HCT116 (cell line): ENCODE measurements around the gene SFTPD. TPM values are rescaled to one million over a fixed set of nuclear protein-coding genes. Genes with fewer than 3 reads are reported as not detected.

Experiments used
- ATAC-seq: fragments of 200-7000 bp; cut with Tn5 transposase; 2 replicates; pipeline ENCODE4 v1.9.1; 2020; ENCODE audit warnings: mild to moderate bottlenecking, moderate library complexity
- BruUV-seq: library from RNA; stranded (reverse); fragments of 400-500 nt; replicated peaks from 2 replicates; lab custom pipeline; 2021; lab: Mats Ljungman, UMichigan
- CTCF ChIA-PET: fragments of 300-600 bp; sonication (Branson Sonifier 250); formaldehyde crosslinking; loops from one replicate; lab custom pipeline; 2021; ENCODE audit warnings: antibody characterized with exemption; lab: Charles Lee
- POLR2A ChIA-PET: fragments of 300-600, 350-600 bp; sonication (Branson Sonifier 250); formaldehyde crosslinking; loops from one replicate; lab custom pipeline; 2021; ENCODE audit warnings: antibody characterized with exemption; lab: Charles Lee
- RAD21 ChIA-PET, 2 experiments: fragments of 300-600 bp; sonication (Branson Sonifier 250); formaldehyde crosslinking; loops; one replicate each; lab custom pipeline; 2023; ENCODE audit warnings: low total read pairs in 2 of 2; ENCODE audit not compliant: uncharacterized antibody in 2 of 2, unreplicated experiment in 2 of 2, low non-redundant PET in 1 of 2; lab: Charles Lee
- DNase-seq: peaks from one replicate; pipeline ENCODE4 v3.0.0-alpha.2; 2010; ENCODE audit warnings: low read depth, low spot score
- H2AFZ ChIP-seq: fragments of 200-600 bp; shearing (Covaris generic), sonication (generic); 2 replicates; pipeline ENCODE4 v1.6.1; 2017; ENCODE audit warnings: low read depth, mixed run types, mixed read lengths, antibody characterized with exemption, low read length; ENCODE audit not compliant: poor library complexity, severe bottlenecking
- H3K27ac ChIP-seq: 2 replicates; pipeline ENCODE4 v1.5.1; 2012; ENCODE audit warnings: low read depth, low read length
- H3K27me3 ChIP-seq: fragments of 200-600 bp; sonication (generic); 2 replicates; pipeline ENCODE4 v1.6.1; 2016; ENCODE audit warnings: mixed run types, low read length, mixed read lengths; ENCODE audit not compliant: insufficient read depth
- H3K36me3 ChIP-seq, 2 experiments: fragments of 200-500 bp in 1 of 2; fragments of 200-600 bp in 1 of 2; sonication (Bioruptor generic) in 1 of 2; sonication (generic) in 1 of 2; 2 replicates each; pipeline versions ENCODE4 v1.5.1 to v1.6.1; 2014 to 2016; ENCODE audit warnings: low read length in 2 of 2, inconsistent platforms in 1 of 2, mixed read lengths in 1 of 2, mixed run types in 1 of 2; ENCODE audit not compliant: insufficient read depth in 2 of 2, control insufficient read depth in 1 of 2
- H3K4me1 ChIP-seq, 2 experiments: fragments of 200-600 bp in 1 of 2; sonication (generic) in 1 of 2; 2 replicates each; pipeline versions ENCODE4 v1.5.1 to v1.6.1; 2012 to 2017; ENCODE audit warnings: low read length in 2 of 2, inconsistent platforms in 1 of 2, mild to moderate bottlenecking in 1 of 2, mixed read lengths in 1 of 2, mixed run types in 1 of 2, moderate library complexity in 1 of 2; ENCODE audit not compliant: insufficient read depth in 2 of 2, control insufficient read depth in 1 of 2
- H3K4me2 ChIP-seq: fragments of 200-600 bp; sonication (generic); 2 replicates; pipeline ENCODE4 v1.6.1; 2017; ENCODE audit warnings: mixed run types, low read length, mixed read lengths
- H3K4me3 ChIP-seq, 2 experiments: fragments of 200-600 bp in 1 of 2; sonication (generic) in 1 of 2; replicated peaks in 1 of 2; 2 replicates each; pipeline ENCODE4 v1.5.1; 2011 to 2016; ENCODE audit warnings: low read length in 2 of 2, control low read depth in 1 of 2, low read depth in 1 of 2, mild to moderate bottlenecking in 1 of 2, mixed read lengths in 1 of 2, mixed run types in 1 of 2
- H3K79me2 ChIP-seq: fragments of 200-600 bp; sonication (generic); 2 replicates; pipeline ENCODE4 v1.6.1; 2017; ENCODE audit warnings: mild to moderate bottlenecking, mixed run types, low read length, moderate library complexity, mixed read lengths; ENCODE audit not compliant: insufficient read depth
- H3K9ac ChIP-seq: fragments of 200-600 bp; sonication (generic); 2 replicates; pipeline ENCODE4 v1.6.1; 2016; ENCODE audit warnings: low read length, mixed read lengths
- H3K9me2 ChIP-seq: fragments of 200-600 bp; sonication (generic), shearing (Covaris generic); 2 replicates; pipeline ENCODE4 v1.6.1; 2017; ENCODE audit warnings: mixed run types, mild to moderate bottlenecking, moderate library complexity; ENCODE audit not compliant: insufficient read depth
- H3K9me3 ChIP-seq, 2 experiments: fragments of 200-500 bp in 1 of 2; fragments of 200-600 bp in 1 of 2; sonication (Bioruptor generic) in 1 of 2; sonication (generic) in 1 of 2; 2 replicates each; pipeline ENCODE4 v1.6.1; 2014 to 2017; ENCODE audit warnings: low read length in 2 of 2, mixed read lengths in 2 of 2, inconsistent platforms in 1 of 2, low read depth in 1 of 2, mild to moderate bottlenecking in 1 of 2, mixed run types in 1 of 2, moderate library complexity in 1 of 2; ENCODE audit not compliant: control insufficient read depth in 1 of 2, insufficient read depth in 1 of 2
- H4K20me1 ChIP-seq: fragments of 200-600 bp; sonication (generic), shearing (Covaris generic); 2 replicates; pipeline ENCODE4 v1.6.1; 2017; ENCODE audit warnings: mixed run types, mild to moderate bottlenecking, moderate library complexity; ENCODE audit not compliant: insufficient read depth
- ATF3 ChIP-seq: IDR thresholded peaks from 2 replicates; pipeline ENCODE4 v1.6.1; 2012
- CBX3 ChIP-seq: IDR thresholded peaks from 2 replicates; pipeline ENCODE4 v1.6.1; 2012; ENCODE audit warnings: low read depth
- CEBPB ChIP-seq: IDR thresholded peaks from 2 replicates; pipeline ENCODE4 v1.6.1; 2012; ENCODE audit warnings: low read depth
- CTCF ChIP-seq, 3 experiments: fragments of 200-600 bp in 1 of 3; sonication (generic) in 1 of 3; IDR thresholded peaks in 2 of 3; conservative IDR thresholded peaks in 1 of 3; 2 replicates each; pipeline ENCODE4 v1.5.1; 2012 to 2017; ENCODE audit warnings: low read depth in 2 of 3, low read length in 2 of 3, antibody characterized with exemption in 1 of 3, borderline replicate concordance in 1 of 3, control low read depth in 1 of 3, mild to moderate bottlenecking in 1 of 3, mixed read lengths in 1 of 3, mixed run types in 1 of 3, moderate library complexity in 1 of 3; ENCODE audit not compliant: insufficient read depth in 1 of 3
- EGR1 ChIP-seq: IDR thresholded peaks from 2 replicates; pipeline ENCODE4 v1.6.1; 2012; ENCODE audit warnings: low read depth
- ELF1 ChIP-seq: IDR thresholded peaks from 2 replicates; pipeline ENCODE4 v1.6.1; 2012; ENCODE audit warnings: low read depth, borderline replicate concordance
- EZH2 ChIP-seq: fragments of 200-600 bp; sonication (generic); IDR thresholded peaks from 2 replicates; pipeline ENCODE4 v1.6.1; 2017; ENCODE audit warnings: antibody characterized with exemption, mixed run types
- EZH2phosphoT487 ChIP-seq: fragments of 200-600 bp; IDR thresholded peaks from 2 replicates; pipeline ENCODE4 v1.6.1; 2018; ENCODE audit warnings: antibody characterized with exemption, borderline replicate concordance
- FOSL1 ChIP-seq: IDR thresholded peaks from 2 replicates; pipeline ENCODE4 v1.6.1; 2012; ENCODE audit warnings: low read depth
- JUND ChIP-seq: IDR thresholded peaks from 2 replicates; pipeline ENCODE4 v1.6.1; 2012
- MAX ChIP-seq: IDR thresholded peaks from 2 replicates; pipeline ENCODE4 v1.6.1; 2012
- POLR2AphosphoS5 ChIP-seq: IDR thresholded peaks from 2 replicates; pipeline ENCODE4 v1.6.1; 2011; ENCODE audit warnings: mild to moderate bottlenecking, low read depth, low read length, moderate library complexity
- RAD21 ChIP-seq: IDR thresholded peaks from 2 replicates; pipeline ENCODE4 v1.6.1; 2012; ENCODE audit warnings: low read depth, mild to moderate bottlenecking
- SP1 ChIP-seq: IDR thresholded peaks from 2 replicates; pipeline ENCODE4 v1.6.1; 2012; ENCODE audit warnings: low read depth
- SRF ChIP-seq: IDR thresholded peaks from 2 replicates; pipeline ENCODE4 v1.6.1; 2012; ENCODE audit warnings: low read depth
- TCF7L2 ChIP-seq: IDR thresholded peaks from 2 replicates; pipeline ENCODE4 v1.7.0; 2011; ENCODE audit warnings: borderline replicate concordance, inconsistent platforms; ENCODE audit not compliant: insufficient read depth, insufficient read length; ENCODE audit errors: extremely low read depth
- YY1 ChIP-seq: IDR thresholded peaks from 2 replicates; pipeline ENCODE4 v1.6.1; 2011; ENCODE audit warnings: low read length, low read depth, moderate library complexity, mild to moderate bottlenecking; ENCODE audit not compliant: insufficient replicate concordance; ENCODE audit errors: extremely low read depth
- ZFX ChIP-seq: fragments of 450-650 bp; IDR thresholded peaks from 2 replicates; pipeline ENCODE4 v1.6.1; 2017
- ZNF274 ChIP-seq: fragments of 200-500 bp; sonication (Bioruptor generic); IDR thresholded peaks from 2 replicates; pipeline ENCODE4 v1.6.1; 2014; ENCODE audit warnings: mild to moderate bottlenecking, low read depth, low read length, inconsistent platforms
- intact Hi-C: fragments of 100-400 bp; cut with micrococcal nuclease; formaldehyde crosslinking; loops from 2 replicates; pipeline ENCODE4 v1.10.0; 2022
- total RNA-seq: library from RNA; stranded (reverse); gene quantifications from one replicate; pipeline ENCODE4 v1.2.1, GENCODE V29; 2021; ENCODE audit not compliant: unreplicated experiment

Gene SFTPD
- total RNA-seq, 1 experiment from 2014 or later, result 0.66 TPM

GRCh38 chr10:79932841-79933379, 16.0 kb downstream of the SFTPD start:
- H3K27ac ChIP-seq, result no peak overlapping the region
- 0 out of 2 replicates have a peak, but pooled peaks cover 5% of the 10 kb centered on the region for H3K27me3 ChIP-seq
- no peak for TF ChIP-seq MAX
- TF ChIP-seq CEBPB, result no peak
- no peak for TF ChIP-seq ZFX
- no peak for TF ChIP-seq RAD21
- TF ChIP-seq ATF3, result no peak
- no peak for TF ChIP-seq POLR2AphosphoS5
- TF ChIP-seq EGR1, result no peak
- TF ChIP-seq CBX3, result no peak
- TF ChIP-seq SRF, result no peak
- TF ChIP-seq EZH2phosphoT487, result no peak
- TF ChIP-seq TCF7L2, result no peak
- TF ChIP-seq SP1, result no peak
- TF ChIP-seq EZH2, result no peak
- no peak for TF ChIP-seq FOSL1
- TF ChIP-seq JUND, result no peak
- no peak for TF ChIP-seq YY1
- TF ChIP-seq ELF1, result no peak
- no peak for TF ChIP-seq CTCF (IDR thresholded peaks at IDR 0.05 in 2 of 3, conservative IDR thresholded peaks at IDR 0.05 in 1 of 3; ENCODE audit: borderline replicate concordance in 1 of 3, insufficient read depth in 1 of 3, low read depth in 2 of 3, low read length in 2 of 3)
- no peak for TF ChIP-seq ZNF274
- no peaks in the 10 kb centered on the region for H3K36me3 ChIP-seq
- RAD21 ChIA-PET, result no interaction called here
- POLR2A ChIA-PET, result no interaction called here
- intact Hi-C loops, result no loop called here
- no peak overlapping the region for H2AFZ ChIP-seq
- no peaks in the 10 kb centered on the region for H3K9me3 ChIP-seq
- no peak for DNase-seq
- no peak overlapping the region for H3K4me3 ChIP-seq
- CTCF ChIA-PET, result no interaction called here
- no peaks in the 10 kb centered on the region for H3K9me2 ChIP-seq
- H3K79me2 ChIP-seq, result no peaks in the 10 kb centered on the region
- H4K20me1 ChIP-seq, result no peaks in the 10 kb centered on the region
- H3K4me2 ChIP-seq, result no peak overlapping the region
- BruUV-seq, result no TSS peak
- ATAC-seq, result no peak
- peaks cover 0 to 5% of the 10 kb centered on the region in 2 experiments; a peak in 1 of 4 replicates for H3K4me1 ChIP-seq
- no peak overlapping the region for H3K9ac ChIP-seq
